CD14-positive monocyte (primary cell): ENCODE results near the gene KRT2. TPM values are rescaled to one million over a fixed set of nuclear protein-coding genes. Genes with fewer than 3 reads are reported as not detected.

Experiments
- DNase-seq, 3 donors: peaks; one replicate each; pipeline ENCODE4 v3.0.0-alpha.2; 2011 to 2022
- H2AFZ ChIP-seq: 2 replicates; pipeline ENCODE4 v1.6.0; 2012; ENCODE audit warnings: mild to moderate bottlenecking, low read depth, low read length, inconsistent platforms; ENCODE audit not compliant: insufficient read depth, poor library complexity, severe bottlenecking
- H3K27ac ChIP-seq, 2 donors: 1 replicate in 1 of 2; 2 replicates in 1 of 2; pipeline ENCODE4 v1.5.1; 2012 to 2013; ENCODE audit warnings: low read length in 2 of 2, control low read depth in 1 of 2, inconsistent platforms in 1 of 2, low read depth in 1 of 2, mild to moderate bottlenecking in 1 of 2
- H3K27me3 ChIP-seq, 2 donors: one replicate each; pipeline versions ENCODE4 v1.6.0 to v1.6.1; 2011 to 2013; ENCODE audit warnings: low read length in 2 of 2; ENCODE audit not compliant: control insufficient read depth in 2 of 2, insufficient read depth in 2 of 2
- H3K36me3 ChIP-seq, 2 donors: replicated peaks in 1 of 2; 1 replicate in 1 of 2; 2 replicates in 1 of 2; pipeline versions ENCODE4 v1.5.1 to v1.6.1; 2012 to 2013; ENCODE audit warnings: low read length in 2 of 2, control low read depth in 1 of 2, inconsistent platforms in 1 of 2, mild to moderate bottlenecking in 1 of 2; ENCODE audit not compliant: insufficient read depth in 2 of 2, control insufficient read depth in 1 of 2
- H3K4me1 ChIP-seq, 2 donors: 1 replicate in 1 of 2; 2 replicates in 1 of 2; pipeline versions ENCODE4 v1.5.1 to v1.6.1; 2012 to 2013; ENCODE audit warnings: low read length in 2 of 2, control low read depth in 1 of 2, inconsistent platforms in 1 of 2, mild to moderate bottlenecking in 1 of 2, moderate library complexity in 1 of 2; ENCODE audit not compliant: insufficient read depth in 2 of 2, control insufficient read depth in 1 of 2
- H3K4me2 ChIP-seq: replicated peaks from 2 replicates; pipeline ENCODE3; 2012; ENCODE audit warnings: low read length, moderate library complexity, mild to moderate bottlenecking; ENCODE audit not compliant: poor library complexity, severe bottlenecking; ENCODE audit errors: extremely low read depth
- H3K4me3 ChIP-seq, 3 experiments: fragments of 200-600 bp in 1 of 3; sonication (generic) in 1 of 3; replicated peaks in 1 of 3; 1 replicate in 2 of 3; 2 replicates in 1 of 3; pipeline ENCODE4 v1.5.1; 2011 to 2013; ENCODE audit warnings: low read length in 3 of 3, mild to moderate bottlenecking in 3 of 3, control low read depth in 2 of 3, low read depth in 2 of 3, inconsistent platforms in 1 of 3, moderate library complexity in 1 of 3
- H3K79me2 ChIP-seq: 2 replicates; pipeline ENCODE4 v1.6.0; 2012; ENCODE audit warnings: mild to moderate bottlenecking, control low read depth, inconsistent platforms, low read length, moderate library complexity; ENCODE audit not compliant: insufficient read depth
- H3K9ac ChIP-seq: 2 replicates; pipeline ENCODE4 v1.6.0; 2017; ENCODE audit warnings: low read length, mild to moderate bottlenecking; ENCODE audit not compliant: insufficient read depth, poor library complexity, severe bottlenecking
- H3K9me3 ChIP-seq, 2 donors: replicated peaks in 1 of 2; 1 replicate in 1 of 2; 2 replicates in 1 of 2; pipeline versions ENCODE4 v1.5.1 to v1.6.1; 2012 to 2013; ENCODE audit warnings: low read length in 2 of 2, control low read depth in 1 of 2; ENCODE audit not compliant: control insufficient read depth in 1 of 2, insufficient read depth in 1 of 2
- H4K20me1 ChIP-seq: 2 replicates; pipeline ENCODE4 v1.6.0; 2012; ENCODE audit warnings: mild to moderate bottlenecking, low read length, control low read depth, moderate library complexity; ENCODE audit not compliant: insufficient read depth
- H3K27ac Mint-ChIP-seq, 7 donors: one replicate each; pipeline ENCODE4 v1.8.0; 2020; ENCODE audit warnings: mild to moderate bottlenecking in 7 of 7, mixed read lengths in 7 of 7, moderate library complexity in 6 of 7, inconsistent platforms in 2 of 7
- H3K27me3 Mint-ChIP-seq, 3 donors: one replicate each; pipeline ENCODE4 v1.8.0; 2021 to 2022; ENCODE audit warnings: low read depth in 3 of 3, mild to moderate bottlenecking in 3 of 3, mixed read lengths in 3 of 3, moderate library complexity in 3 of 3, inconsistent platforms in 1 of 3
- H3K36me3 Mint-ChIP-seq, 2 donors: one replicate each; pipeline ENCODE4 v1.8.0; 2020; ENCODE audit warnings: mixed read lengths in 2 of 2, inconsistent platforms in 1 of 2, mild to moderate bottlenecking in 1 of 2
- H3K4me1 Mint-ChIP-seq: one replicate; pipeline ENCODE4 v1.8.0; 2020; ENCODE audit warnings: mild to moderate bottlenecking, mixed read lengths
- H3K4me3 Mint-ChIP-seq, 2 donors: one replicate each; pipeline ENCODE4 v1.8.0; 2020; ENCODE audit warnings: mild to moderate bottlenecking in 2 of 2, mixed read lengths in 2 of 2, moderate library complexity in 1 of 2
- H3K9me3 Mint-ChIP-seq, 7 donors: one replicate each; pipeline ENCODE4 v1.8.0; 2020 to 2022; ENCODE audit warnings: mixed read lengths in 7 of 7, mild to moderate bottlenecking in 6 of 7, moderate library complexity in 6 of 7, inconsistent platforms in 2 of 7
- CTCF ChIP-seq: fragments of 200-600 bp; IDR thresholded peaks from one replicate; pipeline ENCODE4 v1.8.0; 2022; ENCODE audit warnings: antibody characterized with exemption, mild to moderate bottlenecking
- WGBS: methylation state at CpG from one replicate; pipeline ENCODE4 v1.1.5; 2013; ENCODE audit warnings: missing lambda C conversion rate; ENCODE audit not compliant: insufficient coverage; 5-methylcytosine and 5-hydroxymethylcytosine counted together
- intact Hi-C, 2 donors: fragments of 100-400 bp; cut with micrococcal nuclease; formaldehyde crosslinking; loops; one replicate each; pipeline versions ENCODE4 v1.15.0 to v1.15.1; 2023
- polyA plus RNA-seq, 3 donors: library from polyadenylated mRNA; depleted of rRNA in 1 of 3; unstranded in 2 of 3; stranded (reverse) in 1 of 3; fragments of 300-500 nt in 2 of 3; fragments of >200 nt in 1 of 3; fragmentation: Illumina TruSeq in 2 of 3; gene quantifications; 1 replicate in 2 of 3; 2 replicates in 1 of 3; pipeline ENCODE4 v1.2.3, GENCODE V29; 2012 to 2021

KRT2 gene
- polyA plus RNA-seq, 3 donors = not detected

GRCh38 chr12:52637299-52637698 is 14.7 kb downstream of the KRT2 start:
- H3K4me3 ChIP-seq = no peak overlapping the region
- Mint-ChIP-seq H3K27me3 (peaks cover 0 to 8% (median 2%) of the 10 kb centered on the region in 3 donors), H3K36me3 (no peaks in the 10 kb centered on the region), H3K4me3 (no peak overlapping the region), H3K27ac (no peak overlapping the region), H3K4me1 (peaks cover 5% of the 10 kb centered on the region), H3K9me3 (no peaks in the 10 kb centered on the region)
- no peak overlapping the region for H3K9ac ChIP-seq
- H3K4me2 ChIP-seq = no peak overlapping the region
- whole genome bisulfite sequencing = 100% methylated on average over 3 of the region's 4 CpGs
- H3K79me2 ChIP-seq = no peaks in the 10 kb centered on the region
- H4K20me1 ChIP-seq = no peaks in the 10 kb centered on the region
- H3K27me3 ChIP-seq = no peaks in the 10 kb centered on the region
- H3K9me3 ChIP-seq = no peaks in the 10 kb centered on the region
- no peak for TF ChIP-seq CTCF
- H2AFZ ChIP-seq = no peak overlapping the region
- peaks cover 0 to 8% of the 10 kb centered on the region in 2 donors for H3K4me1 ChIP-seq
- H3K27ac ChIP-seq = no peak overlapping the region
- DNase-seq = no peak
- intact Hi-C loops = no loop called here
- no peaks in the 10 kb centered on the region for H3K36me3 ChIP-seq

GRCh38 chr12:52636592-52637258 is 15.3 kb downstream of the KRT2 start:
- Histone ChIP-seq H3K79me2 (no peaks in the 10 kb centered on the region), H3K4me1 (peaks cover 0 to 8% of the 10 kb centered on the region in 2 donors), H3K4me3 (no peak overlapping the region), H2AFZ (no peak overlapping the region), H3K27ac (no peak overlapping the region), H3K9me3 (no peaks in the 10 kb centered on the region), H4K20me1 (no peaks in the 10 kb centered on the region), H3K4me2 (no peak overlapping the region), H3K9ac (no peak overlapping the region), H3K36me3 (no peaks in the 10 kb centered on the region), H3K27me3 (no peaks in the 10 kb centered on the region)
- Mint-ChIP-seq H3K27me3 (peaks cover 0 to 6% (median 2%) of the 10 kb centered on the region in 3 donors), H3K27ac (peak overlapping the region in 1 of 7 donors; percentile 37), H3K9me3 (no peaks in the 10 kb centered on the region), H3K4me1 (peaks cover 5% of the 10 kb centered on the region), H3K4me3 (no peak overlapping the region), H3K36me3 (no peaks in the 10 kb centered on the region)
- no peak for TF ChIP-seq CTCF
- intact Hi-C loops = no loop called here
- no peak for DNase-seq
- WGBS = 75% methylated on average over 1 of the region's 5 CpGs
